NCI-H748 (cell line): ENCODE measurements around the gene STN1.
A peak's percentile ranks its signal among the peaks of the same experiment; 100 is the strongest.

Source experiments
- DNase-seq: peaks from one replicate; lab custom pipeline; 2025; ENCODE audit not compliant: unreplicated experiment; lab: John Stamatoyannopoulos, UW

STN1 gene

DNA sequence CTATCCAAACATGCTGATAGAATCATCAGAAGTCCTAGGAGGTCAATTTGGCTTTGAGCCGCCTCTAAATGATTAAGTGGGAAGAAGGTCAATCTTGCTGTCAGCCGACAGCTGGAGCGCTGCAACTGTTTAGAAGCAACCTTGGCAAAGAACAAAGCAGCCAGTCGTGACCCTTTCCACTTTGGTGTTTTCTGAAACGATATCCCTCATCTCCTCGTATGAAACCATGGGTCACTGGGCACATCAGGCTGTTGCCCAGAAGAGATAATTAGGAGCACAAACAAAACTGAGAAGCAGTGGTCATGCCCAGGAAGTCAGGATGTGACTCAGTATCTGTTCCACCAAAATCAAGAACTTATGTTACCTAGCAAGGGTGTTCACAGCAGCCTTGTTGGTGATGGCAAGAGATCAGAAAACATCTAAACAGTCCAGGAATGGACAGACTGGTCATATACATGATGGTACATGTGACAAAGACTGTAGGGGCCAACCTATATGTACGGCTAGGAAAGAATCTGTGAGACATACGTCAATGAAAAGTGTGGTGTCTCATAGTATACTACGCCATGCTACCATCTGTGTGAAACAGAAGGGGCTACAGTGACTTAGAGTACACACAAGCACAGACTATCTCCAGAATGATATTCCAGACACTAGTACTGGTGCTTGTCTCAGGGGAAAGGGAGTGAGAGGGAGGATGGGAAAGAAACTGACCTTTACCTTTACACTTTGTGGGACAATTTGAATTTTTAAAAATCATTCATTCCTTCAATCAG, 22.4 kb downstream of the STN1 start:
- peak; percentile 37 for DNase-seq

DNA sequence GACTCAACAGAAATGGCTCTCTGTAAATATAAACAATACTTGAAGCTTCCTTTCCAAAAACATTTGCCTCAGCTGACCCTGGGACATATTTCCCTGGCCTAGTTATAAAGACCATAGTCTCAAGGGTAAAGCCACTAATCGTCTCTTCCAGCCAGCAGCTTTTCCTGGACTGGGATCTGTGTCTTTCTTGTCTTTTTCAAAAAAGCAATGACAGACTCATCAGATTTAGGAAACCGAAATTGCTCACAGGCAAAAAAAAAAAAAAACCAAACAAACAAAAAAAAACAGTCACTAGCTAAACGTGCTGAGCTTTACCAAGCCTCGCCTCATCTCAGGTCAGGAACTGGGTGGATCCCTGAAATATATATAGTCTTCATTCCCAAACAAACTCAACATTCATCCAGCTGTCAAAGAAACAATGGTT, 23.5 kb downstream of the STN1 start:
- peak; percentile 16 for DNase-seq

DNA sequence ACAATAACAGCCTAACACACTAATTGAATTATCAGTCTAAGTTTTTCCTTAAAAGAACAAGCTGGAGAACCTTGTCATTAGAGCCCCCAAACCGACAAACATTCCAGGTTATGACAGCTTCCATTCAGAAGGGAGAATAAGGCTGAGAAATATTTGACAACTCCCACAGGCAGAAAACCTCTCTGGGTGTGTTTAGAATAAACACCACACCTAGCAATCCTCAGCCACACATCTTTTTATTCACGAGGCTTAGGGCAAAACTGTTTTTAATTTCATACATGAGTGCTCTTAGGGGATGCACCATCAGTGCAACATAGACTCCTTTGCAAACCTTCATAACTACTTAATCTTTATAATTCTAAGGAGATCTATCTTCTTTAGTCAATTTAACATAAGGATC, 24.2 kb downstream of the STN1 start:
- no peak for DNase-seq

GRCh38 chr10:103892181-103892580, 25.8 kb downstream of the STN1 start:
- no peak for DNase-seq

GRCh38 chr10:103890688-103891087, 27.3 kb downstream of the STN1 start:
- no peak for DNase-seq

GRCh38 chr10:103890194-103890658, 27.8 kb downstream of the STN1 start:
- no peak for DNase-seq

DNA sequence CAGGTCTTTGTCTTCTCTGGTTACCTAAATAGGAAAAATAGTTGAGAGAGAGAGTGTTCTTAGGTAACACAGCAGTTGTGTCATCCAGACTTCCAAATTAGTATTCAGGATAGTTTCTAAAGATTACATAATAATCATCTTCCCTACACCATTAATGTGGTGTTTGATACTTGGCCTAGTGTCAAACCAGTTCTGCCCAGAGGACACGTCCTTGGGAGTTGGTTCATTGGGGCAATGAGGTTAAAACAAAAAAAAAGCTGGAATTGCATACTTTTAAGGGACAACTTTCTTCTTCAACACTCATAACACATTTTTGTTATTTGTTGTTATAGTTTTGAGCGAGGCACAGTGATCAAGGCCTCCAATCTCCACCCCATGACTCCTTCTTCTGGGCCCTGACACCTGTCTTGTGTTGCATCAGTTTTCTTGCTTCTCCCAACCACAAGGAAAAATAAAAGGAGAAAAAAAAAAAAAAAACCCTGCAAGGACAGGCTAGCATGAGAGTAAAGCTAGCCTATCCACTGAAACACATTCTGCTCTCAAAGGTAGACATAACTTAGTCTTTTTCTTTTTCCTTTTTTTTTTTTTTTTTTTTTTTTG, 28.8 kb downstream of the STN1 start:
- no peak for DNase-seq

GRCh38 chr10:103888113-103888841, 29.7 kb downstream of the STN1 start:
- DNase-seq = peak; percentile 47

- DNase-seq = no peak
Measured at GRCh38 chr10:103885617-103886016, 32.4 kb downstream of the STN1 start.

GRCh38 chr10:103884681-103885139, 33.3 kb downstream of the STN1 start:
- DNase-seq = peak; percentile 54

GRCh38 chr10:103882285-103883007, 35.5 kb downstream of the STN1 start:
- DNase-seq = no peak

- DNase-seq = peak; percentile 22
Measured at GRCh38 chr10:103881416-103882284, 36.3 kb downstream of the STN1 start.

DNA sequence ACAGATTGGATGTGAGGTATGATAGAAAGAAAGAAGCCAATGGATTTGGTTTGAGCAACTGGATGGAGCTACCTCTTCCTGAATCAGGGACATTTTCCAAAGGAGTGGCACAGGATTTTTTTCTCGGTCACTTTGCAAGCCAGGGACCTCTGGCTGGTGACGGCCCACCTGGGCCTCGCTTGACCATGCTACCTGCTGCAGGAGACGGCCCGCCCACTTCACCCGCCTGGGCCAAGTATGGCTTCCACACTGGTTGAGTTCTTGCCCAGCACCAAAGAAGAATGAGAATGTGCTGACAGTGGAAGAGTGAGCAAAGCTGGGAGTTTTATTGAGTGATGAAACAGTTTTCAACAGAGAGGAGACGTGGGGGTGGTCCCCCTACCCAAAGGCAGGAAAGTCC, 38.2 kb downstream of the STN1 start:
- no peak for DNase-seq

- no peak for DNase-seq
Measured at GRCh38 chr10:103879409-103879808, 38.6 kb downstream of the STN1 start.

DNA sequence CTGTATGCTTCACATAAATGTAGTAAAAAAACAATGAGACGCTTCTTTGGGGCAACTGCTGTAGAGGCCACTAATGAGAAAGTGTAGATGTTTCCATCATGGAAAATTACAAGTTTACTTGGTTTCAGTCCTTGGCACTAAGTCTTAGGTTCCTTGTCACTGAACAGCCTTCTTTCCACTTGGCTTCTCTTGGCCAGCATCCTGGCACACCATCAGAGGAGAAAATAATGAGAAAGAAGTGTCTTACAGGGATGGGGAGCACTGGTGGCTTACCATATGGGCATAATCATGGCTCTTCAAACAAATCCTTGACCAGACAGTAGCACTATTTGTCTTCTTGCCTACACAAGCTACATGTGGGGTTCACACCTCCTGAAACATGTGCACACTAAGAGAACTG, 40.1 kb downstream of the STN1 start:
- no peak for DNase-seq

DNA sequence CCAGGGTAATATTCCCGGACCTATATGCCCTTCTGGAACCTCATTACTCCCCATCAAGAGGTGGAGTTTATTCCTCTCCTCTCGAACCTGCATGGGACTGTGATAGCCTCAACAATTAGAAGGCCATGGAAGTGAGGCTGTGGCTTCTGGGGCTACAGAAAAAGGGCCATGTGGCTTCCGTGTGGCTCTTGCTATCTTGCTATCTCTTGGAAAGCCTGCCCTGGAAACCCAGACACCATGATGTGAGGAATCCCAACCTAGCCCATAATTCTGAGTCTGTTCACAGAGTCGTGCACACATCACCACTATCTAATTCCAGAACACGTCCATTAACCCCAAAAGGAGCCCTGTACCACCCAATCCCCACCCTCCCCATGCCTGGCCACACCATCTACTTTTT, 41.8 kb downstream of the STN1 start:
- no peak for DNase-seq

- no peak for DNase-seq
Measured at GRCh38 chr10:103874730-103875129, 43.3 kb downstream of the STN1 start.

GRCh38 chr10:103872137-103872931, 45.6 kb downstream of the STN1 start:
- no peak for DNase-seq

DNA sequence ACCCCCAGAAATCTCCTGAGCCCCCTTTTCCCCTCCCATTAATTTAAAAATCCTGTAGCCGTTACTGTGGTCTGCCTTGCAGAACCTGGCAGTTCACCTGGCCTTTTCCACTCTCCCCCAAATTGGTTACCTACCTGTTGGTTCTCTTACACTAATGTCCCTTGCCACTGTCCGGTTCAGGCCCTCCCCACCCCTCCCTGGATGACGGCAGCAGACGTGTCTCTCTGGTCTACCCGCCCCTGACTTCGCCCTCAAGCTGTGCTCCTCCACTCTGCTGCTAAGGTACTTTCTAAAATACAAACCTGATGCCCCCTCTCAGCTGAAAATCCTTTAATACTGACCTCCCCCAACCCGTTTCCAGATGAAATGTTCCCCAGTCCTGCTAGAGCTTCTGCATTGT, 47.0 kb downstream of the STN1 start:
- DNase-seq = no peak
